AG09309 (cell line): ENCODE measurements around the gene MRPL52.

Experiments
- DNase-seq: peaks from one replicate; pipeline ENCODE4 v3.0.0-alpha.2; 2010; ENCODE audit warnings: low read depth
- H3K4me3 ChIP-seq: 2 replicates; pipeline ENCODE4 v1.5.1; 2011; ENCODE audit warnings: mild to moderate bottlenecking, low read depth, low read length, moderate library complexity; ENCODE audit not compliant: control insufficient read depth
- TF ChIP-seq, protein P1 (sequence below): IDR thresholded peaks from 2 replicates; pipeline ENCODE4 v1.5.1; 2011; ENCODE audit warnings: mild to moderate bottlenecking, low read depth, low read length, inconsistent platforms; ENCODE audit not compliant: insufficient read depth, control insufficient read depth; ENCODE audit errors: missing control alignments

Gene MRPL52

DNA sequence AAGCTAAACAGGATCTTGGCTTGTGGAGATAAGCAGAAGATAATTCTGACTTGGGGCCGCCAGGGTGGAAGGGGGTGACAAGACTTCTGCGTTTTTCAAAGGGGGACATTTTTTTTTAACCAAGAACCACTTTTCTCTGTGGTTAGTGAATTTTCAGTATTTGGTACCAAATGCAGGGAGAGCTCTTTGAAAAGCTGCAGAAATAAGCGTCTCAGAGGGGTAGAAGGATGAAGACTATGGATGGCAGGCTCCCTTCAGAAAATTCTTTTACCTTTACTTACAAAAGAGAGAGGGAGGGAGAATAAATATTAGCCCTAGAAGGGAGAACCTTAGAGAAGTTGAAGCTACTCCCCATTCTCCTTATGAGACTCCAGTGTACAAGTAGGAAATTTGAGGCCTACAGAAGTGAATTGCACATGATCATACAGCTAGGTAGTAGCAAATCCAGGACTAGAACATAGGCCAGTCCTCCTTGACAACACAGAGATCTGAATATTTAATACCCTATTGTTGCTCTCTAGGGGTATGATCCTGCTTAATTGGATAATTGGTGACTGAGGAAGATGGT lies 840 bp downstream of the MRPL52 start:
- H3K4me3 ChIP-seq, result peak overlapping the region; percentile 60
- TF ChIP-seq, protein P1, sequence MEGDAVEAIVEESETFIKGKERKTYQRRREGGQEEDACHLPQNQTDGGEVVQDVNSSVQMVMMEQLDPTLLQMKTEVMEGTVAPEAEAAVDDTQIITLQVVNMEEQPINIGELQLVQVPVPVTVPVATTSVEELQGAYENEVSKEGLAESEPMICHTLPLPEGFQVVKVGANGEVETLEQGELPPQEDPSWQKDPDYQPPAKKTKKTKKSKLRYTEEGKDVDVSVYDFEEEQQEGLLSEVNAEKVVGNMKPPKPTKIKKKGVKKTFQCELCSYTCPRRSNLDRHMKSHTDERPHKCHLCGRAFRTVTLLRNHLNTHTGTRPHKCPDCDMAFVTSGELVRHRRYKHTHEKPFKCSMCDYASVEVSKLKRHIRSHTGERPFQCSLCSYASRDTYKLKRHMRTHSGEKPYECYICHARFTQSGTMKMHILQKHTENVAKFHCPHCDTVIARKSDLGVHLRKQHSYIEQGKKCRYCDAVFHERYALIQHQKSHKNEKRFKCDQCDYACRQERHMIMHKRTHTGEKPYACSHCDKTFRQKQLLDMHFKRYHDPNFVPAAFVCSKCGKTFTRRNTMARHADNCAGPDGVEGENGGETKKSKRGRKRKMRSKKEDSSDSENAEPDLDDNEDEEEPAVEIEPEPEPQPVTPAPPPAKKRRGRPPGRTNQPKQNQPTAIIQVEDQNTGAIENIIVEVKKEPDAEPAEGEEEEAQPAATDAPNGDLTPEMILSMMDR, result no peak
- DNase-seq, result no peak

DNA sequence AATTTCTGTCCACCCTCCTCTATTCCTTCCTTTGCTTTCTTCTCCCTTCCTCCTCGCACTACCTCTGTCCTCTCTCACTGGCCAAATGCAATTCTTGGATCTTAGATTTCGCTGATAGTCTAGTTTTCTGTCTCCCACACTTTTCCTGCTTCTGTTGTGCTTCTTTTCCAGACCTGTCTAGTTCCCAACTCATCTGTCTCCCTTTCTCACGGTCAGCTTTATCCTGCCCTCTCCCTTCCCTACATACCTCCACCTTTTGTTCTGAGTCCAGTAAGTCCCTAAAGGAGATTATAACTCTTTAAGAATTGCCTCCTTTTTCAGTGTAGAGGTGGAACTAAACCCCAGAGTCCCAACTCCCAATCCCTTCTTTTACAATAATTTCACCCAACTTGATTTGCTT lies 5.8 kb downstream of the MRPL52 start:
- no peak overlapping the region for H3K4me3 ChIP-seq
- TF ChIP-seq, protein P1, result no peak
- DNase-seq, result no peak

DNA sequence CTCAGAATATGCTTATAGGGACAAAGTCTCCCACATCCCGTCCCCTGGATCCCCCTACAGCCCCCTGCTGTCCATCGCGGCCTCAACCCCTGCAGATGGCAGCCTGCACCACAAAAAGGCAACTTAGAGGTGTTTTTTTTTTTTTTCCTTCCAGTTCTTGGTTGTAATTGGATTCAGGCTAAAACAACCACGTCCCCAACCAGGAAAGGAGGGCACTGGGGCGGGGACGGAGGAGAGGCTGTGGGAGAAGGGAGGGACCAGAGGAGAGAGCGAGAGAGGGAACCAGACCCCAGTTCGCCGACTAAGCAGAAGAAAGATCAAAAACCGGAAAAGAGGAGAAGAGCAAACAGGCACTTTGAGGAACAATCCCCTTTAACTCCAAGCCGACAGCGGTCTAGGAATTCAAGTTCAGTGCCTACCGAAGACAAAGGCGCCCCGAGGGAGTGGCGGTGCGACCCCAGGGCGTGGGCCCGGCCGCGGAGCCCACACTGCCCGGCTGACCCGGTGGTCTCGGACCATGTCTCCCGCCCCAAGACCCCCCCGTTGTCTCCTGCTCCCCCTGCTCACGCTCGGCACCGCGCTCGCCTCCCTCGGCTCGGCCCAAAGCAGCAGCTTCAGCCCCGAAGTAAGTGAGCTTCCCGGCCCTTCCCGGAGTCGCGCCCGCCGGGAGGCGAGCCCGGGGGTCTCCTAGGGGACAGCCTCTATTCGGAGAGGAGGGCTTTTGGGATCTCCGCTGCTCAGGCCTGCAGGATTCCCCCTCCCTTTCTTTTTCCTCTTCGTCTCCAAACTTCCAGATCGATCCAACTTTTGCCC lies 6.8 kb downstream of the MRPL52 start, which contains the start of gene MMP14:
MMP14 (plus strand) TSS at position 285 of the 813 bp plus-strand sequence; CDS start at position 518, 233 bp downstream.
- TF ChIP-seq, protein P1, result peak; percentile 66
- DNase-seq, result no peak
- H3K4me3 ChIP-seq, result peak within 1 kb of the TSS; percentile 86

DNA sequence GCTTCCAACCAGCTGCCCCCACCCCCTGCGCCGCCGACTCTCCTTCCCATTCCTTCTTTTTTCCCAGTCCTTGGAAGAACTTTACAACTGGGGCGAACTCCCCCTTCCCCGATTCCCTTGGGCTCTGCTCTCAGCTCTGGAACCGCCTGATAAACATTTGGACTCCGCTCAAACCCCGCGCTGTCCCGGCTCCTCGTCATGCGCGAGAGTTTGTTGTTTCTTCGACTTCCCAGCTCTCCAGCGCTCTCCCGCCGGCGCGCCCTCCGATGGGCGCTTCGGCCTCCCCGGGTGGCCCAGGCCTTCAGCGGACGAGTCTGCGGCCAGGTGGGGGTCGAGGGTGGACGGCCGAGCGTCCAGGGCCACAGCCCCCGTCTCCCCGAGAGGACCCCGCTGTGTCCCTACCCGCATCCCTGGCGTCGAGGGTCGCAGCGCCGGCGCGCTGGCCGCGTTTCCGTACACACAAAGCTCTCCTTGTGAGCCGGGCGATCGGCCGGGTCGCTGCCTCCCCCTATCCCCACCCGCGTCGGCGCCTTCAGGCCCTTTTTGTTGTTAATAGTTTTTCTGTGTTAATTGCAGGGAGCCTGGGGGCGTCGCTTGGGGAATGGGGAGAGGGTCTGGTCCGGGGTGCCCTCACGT lies 7.5 kb downstream of the MRPL52 start:
- peak overlapping the region; percentile 86 for H3K4me3 ChIP-seq
- TF ChIP-seq, protein P1, result no peak
- DNase-seq, result no peak

DNA sequence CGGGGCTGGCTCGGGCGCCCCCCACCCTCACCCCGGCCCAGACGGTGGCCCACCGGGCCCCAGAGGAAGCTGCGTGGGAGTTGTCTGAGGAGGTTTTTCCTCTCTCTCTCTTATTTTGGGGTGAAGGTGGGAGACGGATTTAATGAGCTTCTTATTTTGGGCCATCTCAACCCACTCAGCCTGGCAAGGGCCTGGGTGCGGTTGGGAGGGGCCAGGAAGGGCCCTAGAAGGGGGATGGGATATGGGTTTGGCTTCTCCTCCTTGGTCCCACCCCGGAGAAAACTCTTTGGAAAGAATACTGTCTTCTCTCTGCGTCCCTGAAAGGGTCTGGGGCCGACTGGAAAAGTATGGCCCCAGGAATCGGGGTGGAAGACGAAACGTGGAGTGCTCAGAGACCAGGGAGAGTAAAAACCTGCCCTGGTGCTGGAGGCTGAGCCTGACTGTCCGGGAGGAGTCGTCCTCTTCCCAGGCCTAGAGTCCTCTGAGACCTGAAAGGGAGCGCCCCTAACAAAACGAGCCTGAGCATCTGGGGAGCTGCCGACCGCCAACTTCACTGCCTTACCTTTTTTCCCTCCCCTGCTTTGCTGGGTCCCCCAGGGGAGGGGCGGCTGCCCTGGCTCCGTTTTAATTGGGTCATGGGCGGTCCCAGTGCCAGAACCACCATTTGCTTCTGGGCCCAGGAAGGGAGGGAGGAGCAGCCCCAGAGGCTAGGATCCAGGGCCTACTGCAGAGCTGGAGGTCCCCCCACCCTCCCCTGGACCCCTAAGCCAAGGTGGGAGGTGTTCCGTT lies 8.3 kb downstream of the MRPL52 start:
- TF ChIP-seq, protein P1, result peak; percentile 8
- no peak for DNase-seq
- peak overlapping the region; percentile 86 for H3K4me3 ChIP-seq

DNA sequence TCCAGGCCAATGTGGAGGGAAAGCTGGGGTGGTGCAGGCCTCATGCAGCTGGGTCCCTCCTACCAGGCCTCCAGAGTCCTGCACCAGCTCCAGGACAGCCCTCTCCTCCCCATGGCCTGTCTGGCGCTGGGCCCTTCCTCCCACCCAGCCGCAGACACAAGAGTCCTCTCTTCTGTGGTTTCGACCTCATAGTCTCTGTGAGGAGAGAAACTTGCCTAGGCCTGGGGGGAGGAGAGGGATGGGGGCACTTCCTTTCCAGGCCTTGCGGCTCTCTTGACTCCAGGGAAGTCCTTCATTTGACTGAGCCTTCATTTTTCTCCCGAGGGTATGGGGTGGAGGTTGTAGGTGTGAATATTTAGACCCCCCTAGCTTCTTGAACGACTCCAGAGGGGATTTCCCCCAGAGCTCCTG lies 8.9 kb downstream of the MRPL52 start:
- TF ChIP-seq, protein P1, result no peak
- DNase-seq, result no peak
- peak overlapping the region; percentile 86 for H3K4me3 ChIP-seq
